ENCODE results near the gene EVA1A.

EVA1A gene

GRCh38 chr2:75570024-75570947 lies 9.5 kb upstream of the EVA1A start:
- no peaks in the 10 kb centered on the region for H3K79me2 ChIP-seq (ENCODE audit: control insufficient read depth, low read length)
- H3K27me3 ChIP-seq (ENCODE audit: control insufficient read depth, low read length): no peaks in the 10 kb centered on the region
- no peaks in the 10 kb centered on the region for H3K36me3 ChIP-seq (ENCODE audit: control insufficient read depth, low read length)
- no peaks in the 10 kb centered on the region for H3K4me1 ChIP-seq (ENCODE audit: control insufficient read depth, low read length)
- H3K27ac ChIP-seq (ENCODE audit: low read depth, low read length): no peak overlapping the region
- TF ChIP-seq, protein P1, sequence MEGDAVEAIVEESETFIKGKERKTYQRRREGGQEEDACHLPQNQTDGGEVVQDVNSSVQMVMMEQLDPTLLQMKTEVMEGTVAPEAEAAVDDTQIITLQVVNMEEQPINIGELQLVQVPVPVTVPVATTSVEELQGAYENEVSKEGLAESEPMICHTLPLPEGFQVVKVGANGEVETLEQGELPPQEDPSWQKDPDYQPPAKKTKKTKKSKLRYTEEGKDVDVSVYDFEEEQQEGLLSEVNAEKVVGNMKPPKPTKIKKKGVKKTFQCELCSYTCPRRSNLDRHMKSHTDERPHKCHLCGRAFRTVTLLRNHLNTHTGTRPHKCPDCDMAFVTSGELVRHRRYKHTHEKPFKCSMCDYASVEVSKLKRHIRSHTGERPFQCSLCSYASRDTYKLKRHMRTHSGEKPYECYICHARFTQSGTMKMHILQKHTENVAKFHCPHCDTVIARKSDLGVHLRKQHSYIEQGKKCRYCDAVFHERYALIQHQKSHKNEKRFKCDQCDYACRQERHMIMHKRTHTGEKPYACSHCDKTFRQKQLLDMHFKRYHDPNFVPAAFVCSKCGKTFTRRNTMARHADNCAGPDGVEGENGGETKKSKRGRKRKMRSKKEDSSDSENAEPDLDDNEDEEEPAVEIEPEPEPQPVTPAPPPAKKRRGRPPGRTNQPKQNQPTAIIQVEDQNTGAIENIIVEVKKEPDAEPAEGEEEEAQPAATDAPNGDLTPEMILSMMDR (IDR thresholded peaks at IDR 0.05; ENCODE audit: low read depth, low read length, poor library complexity, severe bottlenecking): no peak
- TF ChIP-seq EZH2phosphoT487 (IDR thresholded peaks at IDR 0.05; ENCODE audit: borderline replicate concordance, low read length): no peak
- no peaks in the 10 kb centered on the region for H4K20me1 ChIP-seq (ENCODE audit: control insufficient read depth, insufficient read depth, low read depth, low read length)
- no peaks in the 10 kb centered on the region for H3K9me2 ChIP-seq (replicated peaks; ENCODE audit: control insufficient read depth, low read length)
- no peak overlapping the region for H3K4me3 ChIP-seq (ENCODE audit: low read length)
- H3K9me3 ChIP-seq (ENCODE audit: control insufficient read depth, insufficient read depth, low read length): no peaks in the 10 kb centered on the region
- no peak overlapping the region for H3K4me2 ChIP-seq (ENCODE audit: low read length)
- no peaks in the 10 kb centered on the region for H3F3A ChIP-seq (ENCODE audit: control insufficient read depth, insufficient read depth)

GRCh38 chr2:75569546-75569945 lies 8.8 kb upstream of the EVA1A start:
- Histone ChIP-seq H3K27me3 (ENCODE audit: control insufficient read depth, low read length) (no peaks in the 10 kb centered on the region), H3K9me2 (replicated peaks; ENCODE audit: control insufficient read depth, low read length) (no peaks in the 10 kb centered on the region), H3K36me3 (ENCODE audit: control insufficient read depth, low read length) (no peaks in the 10 kb centered on the region), H3K27ac (ENCODE audit: low read depth, low read length) (no peak overlapping the region), H4K20me1 (ENCODE audit: control insufficient read depth, insufficient read depth, low read depth, low read length) (no peaks in the 10 kb centered on the region), H3K4me1 (ENCODE audit: control insufficient read depth, low read length) (no peaks in the 10 kb centered on the region), H3K79me2 (ENCODE audit: control insufficient read depth, low read length) (no peaks in the 10 kb centered on the region), H3K9me3 (ENCODE audit: control insufficient read depth, insufficient read depth, low read length) (no peaks in the 10 kb centered on the region), H3K4me2 (ENCODE audit: low read length) (no peak overlapping the region), H3F3A (ENCODE audit: control insufficient read depth, insufficient read depth) (no peaks in the 10 kb centered on the region), H3K4me3 (ENCODE audit: low read length) (no peak overlapping the region)
- no peak for TF ChIP-seq EZH2phosphoT487 (IDR thresholded peaks at IDR 0.05; ENCODE audit: borderline replicate concordance, low read length)
- TF ChIP-seq, protein P1 (IDR thresholded peaks at IDR 0.05; ENCODE audit: low read depth, low read length, poor library complexity, severe bottlenecking): no peak

- H3K9me2 ChIP-seq (replicated peaks; ENCODE audit: control insufficient read depth, low read length): no peaks in the 10 kb centered on the region
- H3K27me3 ChIP-seq (ENCODE audit: control insufficient read depth, low read length): no peaks in the 10 kb centered on the region
- TF ChIP-seq EZH2phosphoT487 (IDR thresholded peaks at IDR 0.05; ENCODE audit: borderline replicate concordance, low read length): no peak
- TF ChIP-seq, protein P1 (IDR thresholded peaks at IDR 0.05; ENCODE audit: low read depth, low read length, poor library complexity, severe bottlenecking): no peak
- no peaks in the 10 kb centered on the region for H3K79me2 ChIP-seq (ENCODE audit: control insufficient read depth, low read length)
- no peak overlapping the region for H3K27ac ChIP-seq (ENCODE audit: low read depth, low read length)
- no peaks in the 10 kb centered on the region for H3K4me1 ChIP-seq (ENCODE audit: control insufficient read depth, low read length)
- no peak overlapping the region for H3K4me3 ChIP-seq (ENCODE audit: low read length)
- H3F3A ChIP-seq (ENCODE audit: control insufficient read depth, insufficient read depth): no peaks in the 10 kb centered on the region
- H3K4me2 ChIP-seq (ENCODE audit: low read length): no peak overlapping the region
- H3K36me3 ChIP-seq (ENCODE audit: control insufficient read depth, low read length): no peaks in the 10 kb centered on the region
- no peaks in the 10 kb centered on the region for H4K20me1 ChIP-seq (ENCODE audit: control insufficient read depth, insufficient read depth, low read depth, low read length)
- no peaks in the 10 kb centered on the region for H3K9me3 ChIP-seq (ENCODE audit: control insufficient read depth, insufficient read depth, low read length)
Observed at GRCh38 chr2:75568174-75568573, 7.4 kb upstream of the EVA1A start.

Measured in DOHH2 (cell line).